ENCODE data around the gene METTL26. TPM values are rescaled to one million over a fixed set of nuclear protein-coding genes. Genes with fewer than 3 reads are reported as not detected.

Gene METTL26
- total RNA-seq, 1 experiment from 2014 or later: 115 TPM

DNA sequence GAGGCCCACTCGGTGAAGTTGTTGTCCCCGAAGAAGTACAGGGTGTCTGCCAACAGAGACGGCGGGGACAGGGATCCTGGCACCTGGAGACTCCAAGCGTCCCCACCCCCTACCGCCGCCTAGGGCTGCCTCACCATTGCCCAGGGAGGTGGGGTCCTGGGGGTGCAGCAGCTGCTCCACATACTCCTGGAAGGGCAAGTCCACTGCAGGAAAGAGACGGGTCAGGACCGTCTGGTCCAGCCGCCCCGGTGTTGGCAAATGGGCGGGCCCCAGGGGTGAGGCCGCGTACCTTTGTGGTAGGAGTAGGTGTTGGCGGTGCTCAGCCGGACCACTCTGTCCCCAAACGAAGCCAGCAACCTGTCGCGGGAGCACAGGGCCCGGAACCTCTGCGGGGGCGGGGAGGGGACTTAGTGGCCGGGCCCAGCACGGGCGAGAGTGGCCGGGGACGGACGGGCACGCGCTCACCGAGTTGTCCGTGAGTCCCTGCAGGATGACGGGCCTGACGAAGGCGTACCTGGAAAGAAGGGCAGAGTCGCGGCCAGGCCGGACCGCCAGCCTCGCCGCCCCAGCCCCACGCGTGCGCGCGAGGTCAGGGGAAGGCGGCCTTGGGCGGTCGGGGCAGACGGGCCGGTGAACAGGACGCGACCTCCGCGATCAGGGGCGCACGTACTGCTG is 47.4 kb upstream of the METTL26 start (continued):
- TF ChIP-seq, protein P1, sequence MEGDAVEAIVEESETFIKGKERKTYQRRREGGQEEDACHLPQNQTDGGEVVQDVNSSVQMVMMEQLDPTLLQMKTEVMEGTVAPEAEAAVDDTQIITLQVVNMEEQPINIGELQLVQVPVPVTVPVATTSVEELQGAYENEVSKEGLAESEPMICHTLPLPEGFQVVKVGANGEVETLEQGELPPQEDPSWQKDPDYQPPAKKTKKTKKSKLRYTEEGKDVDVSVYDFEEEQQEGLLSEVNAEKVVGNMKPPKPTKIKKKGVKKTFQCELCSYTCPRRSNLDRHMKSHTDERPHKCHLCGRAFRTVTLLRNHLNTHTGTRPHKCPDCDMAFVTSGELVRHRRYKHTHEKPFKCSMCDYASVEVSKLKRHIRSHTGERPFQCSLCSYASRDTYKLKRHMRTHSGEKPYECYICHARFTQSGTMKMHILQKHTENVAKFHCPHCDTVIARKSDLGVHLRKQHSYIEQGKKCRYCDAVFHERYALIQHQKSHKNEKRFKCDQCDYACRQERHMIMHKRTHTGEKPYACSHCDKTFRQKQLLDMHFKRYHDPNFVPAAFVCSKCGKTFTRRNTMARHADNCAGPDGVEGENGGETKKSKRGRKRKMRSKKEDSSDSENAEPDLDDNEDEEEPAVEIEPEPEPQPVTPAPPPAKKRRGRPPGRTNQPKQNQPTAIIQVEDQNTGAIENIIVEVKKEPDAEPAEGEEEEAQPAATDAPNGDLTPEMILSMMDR (IDR thresholded peaks at IDR 0.05): no peak
- TF ChIP-seq, protein P2, sequence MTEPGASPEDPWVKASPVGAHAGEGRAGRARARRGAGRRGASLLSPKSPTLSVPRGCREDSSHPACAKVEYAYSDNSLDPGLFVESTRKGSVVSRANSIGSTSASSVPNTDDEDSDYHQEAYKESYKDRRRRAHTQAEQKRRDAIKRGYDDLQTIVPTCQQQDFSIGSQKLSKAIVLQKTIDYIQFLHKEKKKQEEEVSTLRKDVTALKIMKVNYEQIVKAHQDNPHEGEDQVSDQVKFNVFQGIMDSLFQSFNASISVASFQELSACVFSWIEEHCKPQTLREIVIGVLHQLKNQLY (CRISPR knock-in tag; IDR thresholded peaks at IDR 0.05): no peak; the same call in 1 of the 2 replicates
- no peak for TF ChIP-seq NR1H2 (CRISPR knock-in tag; IDR thresholded peaks at IDR 0.05)
- TF ChIP-seq, protein P3, sequence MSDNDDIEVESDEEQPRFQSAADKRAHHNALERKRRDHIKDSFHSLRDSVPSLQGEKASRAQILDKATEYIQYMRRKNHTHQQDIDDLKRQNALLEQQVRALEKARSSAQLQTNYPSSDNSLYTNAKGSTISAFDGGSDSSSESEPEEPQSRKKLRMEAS (CRISPR knock-in tag; IDR thresholded peaks at IDR 0.05): no peak
- TF ChIP-seq ZNF219 (CRISPR knock-in tag; IDR thresholded peaks at IDR 0.05; ENCODE audit: borderline replicate concordance): no peak
- no peak for TF ChIP-seq FOXJ3 (CRISPR knock-in tag; IDR thresholded peaks at IDR 0.05; ENCODE audit: borderline replicate concordance)
- no peak for TF ChIP-seq SMAD4 (CRISPR knock-in tag; IDR thresholded peaks at IDR 0.05)
- TF ChIP-seq ATF6 (CRISPR knock-in tag; IDR thresholded peaks at IDR 0.05): no peak
- TF ChIP-seq HMGXB4 (CRISPR knock-in tag; IDR thresholded peaks at IDR 0.05): peak; percentile 53; the same call in 1 of the 2 replicates
- TF ChIP-seq CREM (CRISPR knock-in tag; IDR thresholded peaks at IDR 0.05): 0 out of 2 replicates have a peak, but pooled peaks have one; percentile 44
- 0 out of 2 replicates have a peak, but pooled peaks have one; percentile 13 for TF ChIP-seq MYBL2 (CRISPR knock-in tag; IDR thresholded peaks at IDR 0.05)
- TF ChIP-seq MXD4 (CRISPR knock-in tag; IDR thresholded peaks at IDR 0.05; ENCODE audit: borderline replicate concordance): no peak
- TF ChIP-seq, protein P4, sequence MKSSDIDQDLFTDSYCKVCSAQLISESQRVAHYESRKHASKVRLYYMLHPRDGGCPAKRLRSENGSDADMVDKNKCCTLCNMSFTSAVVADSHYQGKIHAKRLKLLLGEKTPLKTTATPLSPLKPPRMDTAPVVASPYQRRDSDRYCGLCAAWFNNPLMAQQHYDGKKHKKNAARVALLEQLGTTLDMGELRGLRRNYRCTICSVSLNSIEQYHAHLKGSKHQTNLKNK (CRISPR knock-in tag; IDR thresholded peaks at IDR 0.05): no peak; the same call in 1 of the 2 replicates
- TF ChIP-seq, protein P5, sequence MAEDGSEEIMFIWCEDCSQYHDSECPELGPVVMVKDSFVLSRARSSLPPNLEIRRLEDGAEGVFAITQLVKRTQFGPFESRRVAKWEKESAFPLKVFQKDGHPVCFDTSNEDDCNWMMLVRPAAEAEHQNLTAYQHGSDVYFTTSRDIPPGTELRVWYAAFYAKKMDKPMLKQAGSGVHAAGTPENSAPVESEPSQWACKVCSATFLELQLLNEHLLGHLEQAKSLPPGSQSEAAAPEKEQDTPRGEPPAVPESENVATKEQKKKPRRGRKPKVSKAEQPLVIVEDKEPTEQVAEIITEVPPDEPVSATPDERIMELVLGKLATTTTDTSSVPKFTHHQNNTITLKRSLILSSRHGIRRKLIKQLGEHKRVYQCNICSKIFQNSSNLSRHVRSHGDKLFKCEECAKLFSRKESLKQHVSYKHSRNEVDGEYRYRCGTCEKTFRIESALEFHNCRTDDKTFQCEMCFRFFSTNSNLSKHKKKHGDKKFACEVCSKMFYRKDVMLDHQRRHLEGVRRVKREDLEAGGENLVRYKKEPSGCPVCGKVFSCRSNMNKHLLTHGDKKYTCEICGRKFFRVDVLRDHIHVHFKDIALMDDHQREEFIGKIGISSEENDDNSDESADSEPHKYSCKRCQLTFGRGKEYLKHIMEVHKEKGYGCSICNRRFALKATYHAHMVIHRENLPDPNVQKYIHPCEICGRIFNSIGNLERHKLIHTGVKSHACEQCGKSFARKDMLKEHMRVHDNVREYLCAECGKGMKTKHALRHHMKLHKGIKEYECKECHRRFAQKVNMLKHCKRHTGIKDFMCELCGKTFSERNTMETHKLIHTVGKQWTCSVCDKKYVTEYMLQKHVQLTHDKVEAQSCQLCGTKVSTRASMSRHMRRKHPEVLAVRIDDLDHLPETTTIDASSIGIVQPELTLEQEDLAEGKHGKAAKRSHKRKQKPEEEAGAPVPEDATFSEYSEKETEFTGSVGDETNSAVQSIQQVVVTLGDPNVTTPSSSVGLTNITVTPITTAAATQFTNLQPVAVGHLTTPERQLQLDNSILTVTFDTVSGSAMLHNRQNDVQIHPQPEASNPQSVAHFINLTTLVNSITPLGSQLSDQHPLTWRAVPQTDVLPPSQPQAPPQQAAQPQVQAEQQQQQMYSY (CRISPR knock-in tag; IDR thresholded peaks at IDR 0.05): no peak
- TF ChIP-seq, protein P6, sequence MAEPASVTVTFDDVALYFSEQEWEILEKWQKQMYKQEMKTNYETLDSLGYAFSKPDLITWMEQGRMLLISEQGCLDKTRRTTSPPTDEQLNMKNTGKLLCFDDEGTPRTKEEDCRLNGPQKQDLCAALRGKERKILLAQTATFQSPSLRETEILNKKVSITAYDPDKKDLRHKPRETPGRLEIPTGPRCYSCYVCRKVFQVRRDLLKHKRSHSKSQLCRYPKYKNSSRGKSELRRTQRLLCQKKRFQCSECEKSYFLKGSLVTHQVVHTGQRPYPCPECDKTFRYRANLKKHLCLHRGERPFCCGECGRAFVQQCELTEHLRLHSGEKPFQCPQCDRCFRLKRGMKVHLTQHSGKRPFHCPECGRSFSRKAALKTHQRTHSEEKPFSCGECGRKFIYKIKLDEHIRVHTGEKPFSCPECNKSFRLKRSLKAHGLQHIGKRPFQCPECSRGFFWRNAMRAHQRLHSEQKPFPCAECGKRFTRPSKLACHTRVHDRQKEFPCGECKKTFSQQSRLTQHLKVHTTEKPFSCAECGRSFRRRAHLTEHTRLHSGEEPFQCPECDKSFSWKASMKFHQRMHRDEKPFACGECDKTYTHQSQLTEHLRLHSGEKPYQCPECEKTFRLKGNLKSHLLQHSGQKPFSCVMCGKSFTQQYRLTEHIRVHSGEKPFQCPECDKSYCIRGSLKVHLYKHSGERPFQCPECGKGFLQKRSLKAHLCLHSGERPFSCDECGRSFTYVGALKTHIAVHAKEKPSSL (CRISPR knock-in tag; conservative IDR thresholded peaks at IDR 0.05): no peak
- 0 out of 2 replicates have a peak, but pooled peaks have one; percentile 36 for TF ChIP-seq ZNF121 (CRISPR knock-in tag; IDR thresholded peaks at IDR 0.05)
- no peak for TF ChIP-seq AR (CRISPR knock-in tag; IDR thresholded peaks at IDR 0.05)
- TF ChIP-seq ESRRA (CRISPR knock-in tag; IDR thresholded peaks at IDR 0.05; ENCODE audit: borderline replicate concordance): 0 out of 2 replicates have a peak, but pooled peaks have one; percentile 1
- no peak for TF ChIP-seq KAT7 (CRISPR knock-in tag; IDR thresholded peaks at IDR 0.05; ENCODE audit: borderline replicate concordance)

Data from WTC11 (cell line).